22Rv1 (cell line): Measurements from ENCODE around the gene FAM124A.

ENCODE experiments used
- CTCF ChIP-seq: fragments of 450-650 bp; IDR thresholded peaks from 2 replicates; pipeline ENCODE4 v1.5.1; 2017; ENCODE audit warnings: mild to moderate bottlenecking
- ZFX ChIP-seq: fragments of 450-650 bp; IDR thresholded peaks from 2 replicates; pipeline ENCODE4 v1.6.1; 2017; ENCODE audit warnings: antibody characterized with exemption, borderline replicate concordance

GRCh38 chr13:51229731-51230130 is 7.5 kb downstream of the FAM124A start:
- no peak for TF ChIP-seq CTCF
- TF ChIP-seq ZFX: no peak
